Measurements from ENCODE around the gene BICDL2. TPM values are rescaled to one million over a fixed set of nuclear protein-coding genes. Genes with fewer than 3 reads are reported as not detected.

Gene BICDL2
- total RNA-seq, 4 donors from 2014 or later: 58.4 to 77.6 (median 69.3) TPM

DNA sequence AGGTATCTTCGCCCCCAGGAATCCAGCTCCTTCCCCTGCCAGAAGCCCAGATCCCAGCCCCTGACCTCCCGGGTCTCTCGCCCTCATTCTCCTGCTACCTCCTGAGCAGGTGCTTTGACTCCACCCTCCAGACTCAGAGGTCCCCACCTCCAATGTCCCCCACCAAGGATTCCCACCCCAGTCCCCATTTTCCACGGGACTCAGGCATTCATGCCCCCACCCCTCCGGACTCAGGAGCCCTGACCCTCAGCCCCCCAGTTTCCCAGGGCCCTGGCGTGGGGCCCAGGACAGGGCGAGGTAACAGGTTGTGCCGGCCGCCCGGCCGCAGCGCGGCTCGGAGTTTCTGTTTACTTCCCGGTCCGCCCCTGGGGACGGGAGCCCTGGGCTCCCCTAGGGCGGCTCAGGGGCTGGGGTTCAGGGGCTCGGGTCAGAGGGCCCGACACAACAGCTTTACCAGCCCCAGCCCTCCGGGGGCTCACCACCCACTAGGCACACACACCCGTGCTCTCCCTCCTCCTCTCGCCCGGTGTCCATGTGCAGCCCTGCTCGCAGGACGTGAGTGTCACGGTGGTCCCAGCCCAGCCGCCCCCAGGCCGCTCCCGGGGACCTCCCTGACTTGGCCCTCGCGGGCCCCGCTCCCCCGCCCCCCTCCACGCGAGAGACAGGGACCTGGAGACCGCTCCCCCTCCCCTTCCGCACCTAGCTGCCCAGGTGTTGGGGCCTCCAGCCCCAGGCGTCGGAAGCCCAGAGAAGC lies 595 bp downstream of the BICDL2 start:
- Histone ChIP-seq H3K4me3 (peak overlapping the region; percentile 49), H3K27ac (peak overlapping the region; percentile 77), H3K9me3 (no peaks in the 10 kb centered on the region), H3K27me3 (peaks cover 82% of the 10 kb centered on the region), H3K4me1 (peaks cover 41% of the 10 kb centered on the region), H3K36me3 (no peaks in the 10 kb centered on the region)
- WGBS: 4% methylated on average over 17 of the region's 40 CpGs
- no peak for TF ChIP-seq POLR2AphosphoS5 (IDR thresholded peaks at IDR 0.05)
- TF ChIP-seq POLR2A (IDR thresholded peaks at IDR 0.05): no peak
- DNase-seq (ENCODE audit: low spot score in 2 of 2): no peak

DNA sequence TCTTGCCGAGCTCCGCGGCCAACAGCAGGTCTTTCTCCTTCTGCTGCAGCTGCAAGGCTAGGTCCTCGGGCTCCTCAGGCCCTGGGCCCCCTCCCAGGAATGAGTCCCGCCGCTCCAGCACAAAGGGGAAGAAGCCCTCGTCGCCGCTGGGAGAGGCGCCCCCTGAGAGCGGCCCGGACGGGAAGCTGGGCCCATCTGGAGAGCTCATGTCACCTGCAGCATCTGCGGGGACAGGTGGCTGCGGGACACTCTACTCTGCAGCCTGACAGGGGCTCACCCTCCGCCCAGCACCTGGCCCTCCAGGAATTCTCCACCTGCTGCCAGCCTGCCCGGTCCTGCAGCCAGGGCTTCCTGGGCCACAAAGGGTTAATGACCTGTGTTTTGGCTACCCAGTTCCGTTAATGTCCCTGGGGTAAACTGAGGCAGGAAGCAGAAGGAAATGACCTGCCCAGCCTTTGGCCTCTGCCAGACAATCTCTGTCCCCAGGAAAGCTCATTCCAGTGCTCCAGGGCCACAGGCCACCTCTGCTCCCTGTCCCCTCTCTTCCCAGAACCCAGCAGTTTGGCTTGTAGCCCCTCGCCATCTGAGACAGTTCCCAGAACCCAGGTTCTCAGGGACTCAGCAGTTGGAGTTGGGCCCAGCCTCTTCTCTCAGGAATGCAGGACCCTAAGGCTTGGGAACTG lies 1.3 kb downstream of the BICDL2 start:
- Histone ChIP-seq H3K36me3 (no peaks in the 10 kb centered on the region), H3K27ac (peak overlapping the region; percentile 77), H3K4me3 (peak overlapping the region; percentile 49), H3K4me1 (peaks cover 42% of the 10 kb centered on the region), H3K9me3 (no peaks in the 10 kb centered on the region), H3K27me3 (peaks cover 77% of the 10 kb centered on the region)
- TF ChIP-seq EP300 (IDR thresholded peaks at IDR 0.05): no peak
- no peak for TF ChIP-seq POLR2A (IDR thresholded peaks at IDR 0.05)
- no peak for TF ChIP-seq POLR2AphosphoS5 (IDR thresholded peaks at IDR 0.05)
- no peak for TF ChIP-seq CTCF (IDR thresholded peaks at IDR 0.05)
- WGBS: 55% methylated on average over 18 of the region's 19 CpGs
- no peak for DNase-seq (ENCODE audit: low spot score in 2 of 2)

DNA sequence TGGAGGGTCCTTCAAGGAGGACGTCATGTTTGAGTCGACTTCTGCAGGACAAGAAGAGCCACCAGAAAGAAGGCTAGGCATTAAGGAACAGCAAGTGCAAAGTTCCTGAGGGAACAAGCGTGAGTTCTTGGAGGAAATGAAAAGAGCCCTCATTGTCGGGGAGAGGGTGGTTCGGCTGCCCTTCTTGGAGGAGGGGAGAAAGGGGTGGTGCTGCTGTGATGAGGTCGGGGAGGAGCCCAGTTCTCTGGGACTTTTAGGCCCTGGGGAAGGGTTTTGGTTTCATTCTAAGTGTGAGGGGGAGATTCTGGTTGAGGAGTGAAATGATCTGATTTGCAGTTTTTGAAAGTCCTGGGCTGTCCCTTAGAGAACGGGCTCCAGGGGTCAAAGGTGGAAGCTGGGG lies 4.1 kb downstream of the BICDL2 start:
- Histone ChIP-seq H3K9me3 (no peaks in the 10 kb centered on the region), H3K4me3 (no peak overlapping the region), H3K27ac (no peak overlapping the region), H3K4me1 (peaks cover 57% of the 10 kb centered on the region), H3K27me3 (peaks cover 65% of the 10 kb centered on the region), H3K36me3 (no peaks in the 10 kb centered on the region)
- TF ChIP-seq POLR2AphosphoS5 (IDR thresholded peaks at IDR 0.05) (no peak), EP300 (IDR thresholded peaks at IDR 0.05) (no peak), POLR2A (IDR thresholded peaks at IDR 0.05) (no peak), CTCF (IDR thresholded peaks at IDR 0.05) (no peak)
- WGBS: 43% methylated on average over 7 of the region's 7 CpGs
- no peak for DNase-seq (ENCODE audit: low spot score in 2 of 2)

DNA sequence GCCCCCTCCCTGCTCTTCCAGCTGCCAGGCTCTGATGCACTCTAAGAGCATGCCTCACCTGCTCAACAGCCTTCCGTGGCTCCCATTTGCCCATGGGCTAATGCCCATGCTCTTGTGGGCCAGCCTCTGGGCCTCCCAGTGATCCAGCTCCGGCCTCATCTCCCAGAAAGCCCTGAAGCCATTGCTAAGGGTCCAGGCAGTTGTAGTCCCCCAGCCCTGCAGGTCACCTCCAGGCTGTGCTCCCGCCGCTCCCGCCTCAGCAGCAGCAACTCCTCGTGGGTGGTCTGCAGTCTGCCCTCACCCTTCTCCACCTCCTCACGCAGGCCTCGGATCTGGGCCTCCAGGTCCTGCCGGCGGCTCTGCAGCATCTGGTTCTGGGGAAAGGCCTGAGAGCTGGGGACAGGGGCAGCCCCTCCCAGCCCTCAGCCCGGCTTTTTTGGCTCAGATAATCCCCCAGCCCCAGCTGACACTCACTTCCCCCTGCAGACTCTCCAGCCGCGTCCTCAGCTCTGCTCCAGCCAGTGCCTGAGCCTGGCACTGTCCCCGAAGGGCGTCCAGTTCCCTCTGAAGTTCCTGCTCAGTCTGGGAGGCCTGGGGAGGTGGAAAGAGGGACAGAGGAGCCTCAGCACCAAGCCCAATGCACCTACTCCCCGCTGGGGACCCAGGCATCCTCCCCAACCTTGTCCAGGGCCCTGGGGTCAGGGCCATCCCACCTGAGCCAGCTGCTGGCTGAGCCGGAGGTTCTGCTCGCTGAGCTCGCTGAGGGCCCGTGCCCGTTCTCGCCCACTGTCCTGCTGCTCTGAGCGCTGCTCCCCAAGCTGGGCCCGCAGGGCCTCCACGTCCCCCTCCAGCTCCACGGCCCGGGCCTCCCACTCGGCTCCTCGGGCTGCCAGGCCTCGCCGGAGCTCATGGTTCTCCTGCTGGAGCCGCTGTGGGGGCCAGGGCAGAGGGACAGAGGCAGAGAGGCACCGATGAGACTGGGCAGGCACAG lies 6.2 kb downstream of the BICDL2 start:
- Histone ChIP-seq H3K27me3 (peaks cover 44% of the 10 kb centered on the region), H3K27ac (no peak overlapping the region), H3K4me3 (no peak overlapping the region), H3K4me1 (peaks cover 42% of the 10 kb centered on the region), H3K36me3 (peaks cover 19% of the 10 kb centered on the region), H3K9me3 (no peaks in the 10 kb centered on the region)
- no peak for TF ChIP-seq POLR2AphosphoS5 (IDR thresholded peaks at IDR 0.05)
- no peak for TF ChIP-seq EP300 (IDR thresholded peaks at IDR 0.05)
- TF ChIP-seq POLR2A (IDR thresholded peaks at IDR 0.05): no peak
- DNase-seq (ENCODE audit: low spot score in 2 of 2): no peak
- 87% methylated on average over 26 of the region's 33 CpGs for WGBS

DNA sequence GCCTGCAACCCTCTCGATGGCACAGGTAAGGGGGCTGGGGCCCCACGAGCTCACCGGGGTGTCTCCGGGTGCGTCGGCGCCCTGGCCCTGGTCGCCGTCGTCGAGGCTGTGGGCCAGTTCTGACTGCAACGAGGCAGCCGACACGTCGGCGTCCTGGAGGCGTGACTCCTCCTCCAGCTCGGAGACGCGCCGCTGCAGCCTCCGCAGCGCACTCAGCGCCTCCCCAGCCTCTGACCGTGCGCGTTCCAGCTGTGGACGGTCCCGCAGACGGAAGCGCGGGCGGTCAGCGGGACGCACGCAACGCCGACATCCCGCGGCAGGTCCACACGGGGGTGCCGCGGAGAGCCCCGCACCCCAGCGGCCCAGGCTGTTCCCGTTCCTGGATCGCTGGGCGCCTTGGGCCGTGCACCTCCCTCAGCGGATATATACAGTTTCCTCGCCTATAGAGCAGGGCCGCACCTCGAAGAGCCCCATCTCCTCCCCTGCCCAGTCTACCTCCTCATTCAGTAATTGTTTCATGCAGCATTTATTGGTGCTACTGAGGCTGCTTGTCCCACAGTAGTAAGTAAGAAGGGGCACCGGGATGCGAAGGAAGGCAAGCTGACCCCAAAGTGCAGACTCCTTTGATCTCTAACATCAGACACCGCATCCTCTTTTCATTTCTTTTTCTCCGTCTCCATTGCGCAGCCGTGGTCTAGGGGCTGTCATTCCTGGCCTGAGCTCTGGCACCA lies 7.1 kb downstream of the BICDL2 start:
- DNase-seq (ENCODE audit: low spot score in 2 of 2): no peak
- TF ChIP-seq POLR2A (IDR thresholded peaks at IDR 0.05) (no peak), CTCF (IDR thresholded peaks at IDR 0.05) (no peak), EP300 (IDR thresholded peaks at IDR 0.05) (no peak), POLR2AphosphoS5 (IDR thresholded peaks at IDR 0.05) (no peak)
- Histone ChIP-seq H3K27me3 (peaks cover 36% of the 10 kb centered on the region), H3K4me1 (peaks cover 45% of the 10 kb centered on the region), H3K27ac (no peak overlapping the region), H3K9me3 (no peaks in the 10 kb centered on the region), H3K36me3 (peaks cover 19% of the 10 kb centered on the region), H3K4me3 (peak overlapping the region; percentile 31)
- 31% methylated on average over 13 of the region's 59 CpGs for WGBS

All from suprapubic skin (tissue), 4 donors.